ENCODE results near the gene GAD1.

DNA sequence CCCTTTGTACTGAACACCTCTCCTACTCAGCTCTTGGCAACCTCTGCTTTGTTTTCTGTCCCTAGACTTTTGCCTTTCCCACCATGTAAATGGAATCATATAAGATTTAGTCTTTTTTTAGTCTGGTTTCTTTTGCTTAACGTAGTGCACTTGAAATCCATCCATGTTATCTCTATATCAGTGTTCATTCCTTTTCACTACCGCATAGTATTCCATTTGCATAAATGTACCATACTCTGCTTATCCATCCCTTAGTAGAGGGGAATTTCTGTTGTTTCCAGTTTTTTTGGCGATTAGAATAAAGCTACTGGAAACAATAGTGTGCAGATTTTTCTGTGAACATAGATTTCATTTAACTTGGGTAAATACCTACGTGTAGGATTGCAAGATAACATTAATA, 46.4 kb downstream of the GAD1 start:
- no peak for TF ChIP-seq CTCF (IDR thresholded peaks at IDR 0.05)
- TF ChIP-seq POLR2A (IDR thresholded peaks at IDR 0.05; ENCODE audit: low read depth) = no peak
- TF ChIP-seq EP300 (IDR thresholded peaks at IDR 0.05) = no peak
- no peak for TF ChIP-seq POLR2AphosphoS5 (IDR thresholded peaks at IDR 0.05)
